IMR-90 (cell line): ENCODE data around the gene CDK6. TPM values are rescaled to one million over a fixed set of nuclear protein-coding genes. Genes with fewer than 3 reads are reported as not detected.

Experiments used
- ATAC-seq: fragments of 200-7000 bp; cut with Tn5 transposase; 2 replicates; pipeline ENCODE4 v1.9.1; 2020; ENCODE audit warnings: low read depth, mild to moderate bottlenecking, moderate library complexity
- BruUV-seq: library from RNA; stranded (reverse); fragments of 400-500 nt; replicated peaks from 2 replicates; lab custom pipeline; 2021; lab: Mats Ljungman, UMichigan
- CTCF ChIA-PET: fragments of 300-600 bp; formaldehyde crosslinking; extraction: SDS; loops from one replicate; lab custom pipeline; 2021; ENCODE audit warnings: antibody characterized with exemption; lab: Yijun Ruan, JAX
- POLR2A ChIA-PET: fragments of 300-600 bp; sonication (Branson Sonifier 250); formaldehyde crosslinking; loops from one replicate; lab custom pipeline; 2022; ENCODE audit warnings: antibody characterized with exemption; ENCODE audit not compliant: unreplicated experiment; lab: Charles Lee
- DNase-seq: peaks from one replicate; pipeline ENCODE4 v3.0.0; 2013
- H2AFZ ChIP-seq: replicated peaks from 2 replicates; pipeline ENCODE3; 2013; ENCODE audit warnings: low read length, mild to moderate bottlenecking; ENCODE audit not compliant: poor library complexity
- H2AK5ac ChIP-seq: 2 replicates; pipeline ENCODE4 v1.6.1; 2013; ENCODE audit warnings: low read depth, low read length, inconsistent platforms
- H2AK9ac ChIP-seq: replicated peaks from 2 replicates; pipeline ENCODE3; 2013; ENCODE audit warnings: mild to moderate bottlenecking, low read depth, low read length, moderate library complexity; ENCODE audit not compliant: poor library complexity
- H2BK120ac ChIP-seq: 2 replicates; pipeline ENCODE4 v1.6.1; 2013; ENCODE audit warnings: low read depth, low read length, inconsistent platforms
- H2BK15ac ChIP-seq: 3 replicates; pipeline ENCODE4 v1.6.1; 2013; ENCODE audit warnings: low read depth, low read length, inconsistent platforms
- H2BK20ac ChIP-seq: 2 replicates; pipeline ENCODE4 v1.6.1; 2013; ENCODE audit warnings: low read depth, mild to moderate bottlenecking, inconsistent platforms, low read length, moderate library complexity
- H2BK5ac ChIP-seq: 2 replicates; pipeline ENCODE4 v1.6.1; 2013; ENCODE audit warnings: mild to moderate bottlenecking, low read depth, low read length, inconsistent platforms; ENCODE audit not compliant: poor library complexity, severe bottlenecking
- H3K14ac ChIP-seq: replicated peaks from 2 replicates; pipeline ENCODE4 v1.6.1; 2013; ENCODE audit warnings: low read depth, low read length, inconsistent platforms
- H3K18ac ChIP-seq: 2 replicates; pipeline ENCODE4 v1.6.1; 2013; ENCODE audit warnings: low read depth, low read length, control low read depth
- H3K23ac ChIP-seq: 2 replicates; pipeline ENCODE4 v1.6.1; 2013; ENCODE audit warnings: low read depth, low read length, inconsistent platforms
- H3K27ac ChIP-seq: 2 replicates; pipeline ENCODE4 v1.5.1; 2013; ENCODE audit warnings: mild to moderate bottlenecking, control low read depth, low read length; ENCODE audit not compliant: insufficient read depth
- H3K27me3 ChIP-seq: 2 replicates; pipeline ENCODE4 v1.6.1; 2013; ENCODE audit warnings: low read length; ENCODE audit not compliant: control insufficient read depth, insufficient read depth
- H3K36me3 ChIP-seq: 2 replicates; pipeline ENCODE4 v1.6.1; 2013; ENCODE audit warnings: low read length, mixed read lengths; ENCODE audit not compliant: control insufficient read depth, insufficient read depth
- H3K4ac ChIP-seq: 2 replicates; pipeline ENCODE4 v1.6.1; 2013; ENCODE audit warnings: low read depth, low read length, inconsistent platforms
- H3K4me1 ChIP-seq: 2 replicates; pipeline ENCODE4 v1.6.1; 2013; ENCODE audit warnings: low read length, mixed read lengths; ENCODE audit not compliant: control insufficient read depth, insufficient read depth
- H3K4me2 ChIP-seq: 2 replicates; pipeline ENCODE4 v1.6.1; 2013; ENCODE audit warnings: low read depth, mild to moderate bottlenecking, control low read depth, low read length, moderate library complexity
- H3K4me3 ChIP-seq: 2 replicates; pipeline ENCODE4 v1.5.1; 2013; ENCODE audit warnings: low read depth, mild to moderate bottlenecking, control low read depth, low read length, moderate library complexity; ENCODE audit not compliant: insufficient read depth
- H3K56ac ChIP-seq: 2 replicates; pipeline ENCODE4 v1.6.1; 2013; ENCODE audit warnings: low read length, inconsistent platforms; ENCODE audit not compliant: insufficient read depth; ENCODE audit errors: extremely low read depth
- H3K79me1 ChIP-seq, 2 experiments: 2 replicates each; pipeline ENCODE4 v1.6.1; 2013; ENCODE audit warnings: low read length in 2 of 2, inconsistent platforms in 1 of 2, low read depth in 1 of 2
- H3K9ac ChIP-seq: 2 replicates; pipeline ENCODE4 v1.6.1; 2013; ENCODE audit warnings: low read depth, low read length, control low read depth
- H3K9me1 ChIP-seq: 2 replicates; pipeline ENCODE4 v1.6.1; 2013; ENCODE audit warnings: low read length, inconsistent platforms; ENCODE audit not compliant: insufficient read depth
- H3K9me3 ChIP-seq: 2 replicates; pipeline ENCODE4 v1.6.1; 2013; ENCODE audit warnings: low read length; ENCODE audit not compliant: control insufficient read depth, insufficient read depth
- H4K20me1 ChIP-seq: 2 replicates; pipeline ENCODE4 v1.6.1; 2013; ENCODE audit warnings: low read length, inconsistent platforms; ENCODE audit not compliant: insufficient read depth
- H4K5ac ChIP-seq: 2 replicates; pipeline ENCODE4 v1.6.1; 2013; ENCODE audit warnings: mild to moderate bottlenecking, low read depth, low read length, control low read depth
- H4K8ac ChIP-seq, 2 experiments: 2 replicates each; pipeline ENCODE4 v1.6.1; 2013; ENCODE audit warnings: low read depth in 2 of 2, low read length in 2 of 2, control low read depth in 1 of 2, inconsistent platforms in 1 of 2
- H4K91ac ChIP-seq: 2 replicates; pipeline ENCODE4 v1.6.1; 2013; ENCODE audit warnings: low read depth, low read length, inconsistent platforms; ENCODE audit not compliant: insufficient read depth
- ELK1 ChIP-seq: fragments of 150-350 bp; IDR thresholded peaks from 2 replicates; pipeline ENCODE4 v1.6.1; 2016; ENCODE audit warnings: low read depth, mild to moderate bottlenecking, low read length, moderate library complexity, borderline replicate concordance
- MAFK ChIP-seq: IDR thresholded peaks from 2 replicates; pipeline ENCODE4 v1.6.1; 2012; ENCODE audit warnings: low read depth, low read length, improper control_type of control experiment
- MAZ ChIP-seq: IDR thresholded peaks from 2 replicates; pipeline ENCODE4 v1.6.1; 2012; ENCODE audit warnings: low read depth, mild to moderate bottlenecking, low read length, improper control_type of control experiment, moderate library complexity, borderline replicate concordance
- MXI1 ChIP-seq: IDR thresholded peaks from 2 replicates; pipeline ENCODE4 v1.6.1; 2012; ENCODE audit warnings: low read depth, mild to moderate bottlenecking, low read length, moderate library complexity, borderline replicate concordance
- NFE2L2 ChIP-seq: fragments of 150-350 bp; IDR thresholded peaks from 2 replicates; pipeline ENCODE4 v1.6.1; 2016; ENCODE audit warnings: low read depth, mild to moderate bottlenecking, low read length
- POLR2A ChIP-seq: IDR thresholded peaks from 2 replicates; pipeline ENCODE4 v1.6.1; 2012; ENCODE audit warnings: mild to moderate bottlenecking, low read depth, low read length
- RCOR1 ChIP-seq: IDR thresholded peaks from 2 replicates; pipeline ENCODE4 v1.6.1; 2012; ENCODE audit warnings: mild to moderate bottlenecking, low read length, improper control_type of control experiment; ENCODE audit not compliant: insufficient replicate concordance
- SMC3 ChIP-seq: fragments of 150-350 bp; IDR thresholded peaks from 2 replicates; pipeline ENCODE4 v1.6.1; 2016; ENCODE audit warnings: low read depth, mild to moderate bottlenecking, antibody characterized with exemption, low read length, moderate library complexity
- WGBS, 2 experiments: methylation state at CpG; one replicate each; pipeline versions ENCODE4 v1.1.5 to v1.1.7; 2013; ENCODE audit warnings: missing lambda C conversion rate in 2 of 2; ENCODE audit not compliant: insufficient read length in 1 of 2; ENCODE audit errors: extremely low coverage in 2 of 2; 5-methylcytosine and 5-hydroxymethylcytosine counted together
- dilution Hi-C: fragments of 300-500 bp; cut with HindIII; formaldehyde crosslinking; loops from one replicate; pipeline ENCODE4 v1.14.3; 2018; ENCODE audit warnings: low sequenced_read_pairs; ENCODE audit not compliant: unreplicated experiment
- in situ Hi-C: fragments of 300-500 bp; cut with MboI; formaldehyde crosslinking; loops from 3 replicates; pipeline ENCODE4 v1.14.3; 2019; ENCODE audit warnings: low sequenced_read_pairs, inconsistent platforms, mixed read lengths
- intact Hi-C: fragments of 100-400 bp; cut with micrococcal nuclease; formaldehyde crosslinking; loops from 2 replicates; pipeline ENCODE4 v1.10.0; 2022
- polyA plus RNA-seq, 3 experiments: library from polyadenylated mRNA; depleted of rRNA; stranded (reverse); fragments of >200 nt; gene quantifications; 2 replicates each; pipeline ENCODE4 v1.2.3, GENCODE V29; 2012; ENCODE audit warnings: low replicate concordance in 1 of 3
- total RNA-seq: library from RNA; depleted of rRNA; stranded (reverse); fragments of >200 nt; gene quantifications from 2 replicates; pipeline ENCODE4 v1.2.3, GENCODE V29; 2012

Gene CDK6
- total and polyA plus RNA-seq, 2 of the 4 experiments (the other 2 are of a cell fraction), result 21.5 to 195 TPM

DNA sequence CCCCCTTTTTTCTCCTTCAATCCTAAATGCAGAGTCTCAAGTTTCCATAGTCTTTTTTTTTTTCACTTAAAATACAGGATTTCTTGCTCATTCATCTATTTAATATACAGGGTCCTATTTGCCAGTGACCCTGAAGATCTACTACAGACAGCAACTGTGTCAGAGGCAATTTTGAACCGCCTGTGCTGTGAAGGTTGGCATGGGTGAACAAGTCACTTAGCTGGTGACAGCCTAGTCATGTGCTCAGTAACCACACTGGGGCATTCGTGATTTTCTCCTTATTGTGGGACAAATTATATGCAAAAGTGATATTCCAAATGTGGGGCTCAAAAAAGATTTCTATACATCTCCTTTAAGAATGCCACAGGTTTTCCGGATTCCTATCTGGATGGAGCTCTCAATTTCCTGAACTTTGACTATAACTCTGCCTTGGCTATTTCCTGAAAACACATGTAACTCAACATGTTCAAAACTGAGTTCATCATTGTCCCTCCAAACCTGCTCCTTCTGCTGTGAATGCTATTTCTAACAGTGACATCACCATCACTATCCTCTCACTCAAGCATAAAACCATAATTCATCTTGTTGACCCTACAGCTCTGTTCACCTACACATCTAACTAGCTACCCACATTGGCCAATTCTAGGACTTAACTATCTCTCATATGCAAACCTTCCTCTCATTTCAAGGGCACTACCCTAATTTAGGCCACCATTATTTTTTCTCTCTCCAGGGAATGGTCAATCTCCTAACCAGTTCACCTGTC, 36.7 kb downstream of the CDK6 start (continued):
- no peak for TF ChIP-seq NFE2L2

- no peak overlapping the region for H3K56ac ChIP-seq
- ATAC-seq (no peak), DNase-seq (no peak)
- H4K91ac ChIP-seq, result no peak overlapping the region
- no peak overlapping the region for H3K27ac ChIP-seq
- peak overlapping the region; percentile 63 for H2BK5ac ChIP-seq
- no CpG with 5 or more reads among the region's 1 CpG for whole genome bisulfite sequencing, 2 experiments
- ChIA-PET POLR2A (no interaction called here), CTCF (no interaction called here)
- peaks cover 6% of the 10 kb centered on the region for H3K36me3 ChIP-seq
- H3K14ac ChIP-seq, result peak overlapping the region; percentile 12; the same call in 1 of the 2 replicates
- no TSS peak for BruUV-seq
- no peak overlapping the region for H3K4me3 ChIP-seq
- 0 out of 2 replicates have a peak overlapping the region, but pooled peaks have one; percentile 7 for H3K4ac ChIP-seq
- peaks cover 31% of the 10 kb centered on the region for H3K9me1 ChIP-seq
- H2AK9ac ChIP-seq, result no peak overlapping the region
- H3K23ac ChIP-seq, result peak overlapping the region; percentile 92
- H3K27me3 ChIP-seq, result no peaks in the 10 kb centered on the region
- in situ Hi-C loops, result no loop called here
- no peak overlapping the region; the same call in 2 of the 3 replicates for H2BK15ac ChIP-seq
- H2AFZ ChIP-seq, result no peak overlapping the region
- no peak overlapping the region for H3K4me2 ChIP-seq
- no peak for TF ChIP-seq ELK1
- TF ChIP-seq MXI1, result no peak
- no peak for TF ChIP-seq POLR2A
- no peak for TF ChIP-seq RCOR1
- TF ChIP-seq MAFK, result no peak
- TF ChIP-seq MAZ, result no peak
- TF ChIP-seq NFE2L2, result no peak
- TF ChIP-seq SMC3, result no peak
- intact Hi-C loops, result no loop called here
- no peak overlapping the region; the same call in 1 of the 2 replicates for H2BK20ac ChIP-seq
- H4K5ac ChIP-seq, result no peak overlapping the region
- H2BK120ac ChIP-seq, result no peak overlapping the region
- peak overlapping the region in 1 of 2 experiments; percentile 43; a peak in 1 of 4 replicates for H4K8ac ChIP-seq
- H4K20me1 ChIP-seq, result peaks cover 78% of the 10 kb centered on the region
- H3K18ac ChIP-seq, result 0 out of 2 replicates have a peak overlapping the region, but pooled peaks have one; percentile 42
- no peak overlapping the region for H3K9ac ChIP-seq
- peak overlapping the region; percentile 46; the same call in 1 of the 2 replicates for H2AK5ac ChIP-seq
- dilution Hi-C loops, result no loop called here
- H3K4me1 ChIP-seq, result peaks cover 25% of the 10 kb centered on the region
- no peaks in the 10 kb centered on the region for H3K9me3 ChIP-seq
- H3K79me1 ChIP-seq, result peaks cover 23 to 77% of the 10 kb centered on the region in 2 experiments
Measured at GRCh38 chr7:92798517-92799249, 37.7 kb downstream of the CDK6 start.
